ENCODE data around the gene AGBL2. TPM values are rescaled to one million over a fixed set of nuclear protein-coding genes. Genes with fewer than 3 reads are reported as not detected.

Gene AGBL2
- total RNA-seq, 3 donors from 2014 or later = 0.16 to 3.2 (median 2.3) TPM

DNA sequence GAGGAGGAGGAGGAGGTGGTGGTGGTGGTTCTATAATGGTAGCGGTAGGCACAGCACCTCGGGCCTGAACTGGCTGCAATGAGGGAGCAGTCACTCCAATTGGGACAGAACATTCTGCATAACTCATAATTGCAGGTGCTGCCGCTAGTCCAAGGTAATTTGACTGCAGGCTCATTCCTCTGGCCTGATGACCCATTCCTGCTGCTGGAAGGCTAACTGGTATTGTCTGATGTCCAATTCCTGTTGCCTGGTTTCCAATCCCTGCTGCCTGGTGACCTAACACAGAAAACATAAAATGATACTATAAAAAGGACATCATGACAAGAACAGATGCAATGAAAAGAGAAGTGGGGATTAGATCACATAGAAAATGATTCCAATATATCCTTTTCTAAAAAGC lies 7.9 kb upstream of the AGBL2 start:
- Histone ChIP-seq H3K4me1 (no peaks in the 10 kb centered on the region), H3K36me3 (peaks cover 14% of the 10 kb centered on the region), H3K27ac (no peak overlapping the region), H3K9me3 (no peaks in the 10 kb centered on the region), H3K4me3 (no peak overlapping the region), H3K27me3 (no peaks in the 10 kb centered on the region)
- no peak for DNase-seq (ENCODE audit: low spot score in 2 of 2)
- TF ChIP-seq POLR2A (IDR thresholded peaks at IDR 0.05) = no peak
- TF ChIP-seq, protein P1, sequence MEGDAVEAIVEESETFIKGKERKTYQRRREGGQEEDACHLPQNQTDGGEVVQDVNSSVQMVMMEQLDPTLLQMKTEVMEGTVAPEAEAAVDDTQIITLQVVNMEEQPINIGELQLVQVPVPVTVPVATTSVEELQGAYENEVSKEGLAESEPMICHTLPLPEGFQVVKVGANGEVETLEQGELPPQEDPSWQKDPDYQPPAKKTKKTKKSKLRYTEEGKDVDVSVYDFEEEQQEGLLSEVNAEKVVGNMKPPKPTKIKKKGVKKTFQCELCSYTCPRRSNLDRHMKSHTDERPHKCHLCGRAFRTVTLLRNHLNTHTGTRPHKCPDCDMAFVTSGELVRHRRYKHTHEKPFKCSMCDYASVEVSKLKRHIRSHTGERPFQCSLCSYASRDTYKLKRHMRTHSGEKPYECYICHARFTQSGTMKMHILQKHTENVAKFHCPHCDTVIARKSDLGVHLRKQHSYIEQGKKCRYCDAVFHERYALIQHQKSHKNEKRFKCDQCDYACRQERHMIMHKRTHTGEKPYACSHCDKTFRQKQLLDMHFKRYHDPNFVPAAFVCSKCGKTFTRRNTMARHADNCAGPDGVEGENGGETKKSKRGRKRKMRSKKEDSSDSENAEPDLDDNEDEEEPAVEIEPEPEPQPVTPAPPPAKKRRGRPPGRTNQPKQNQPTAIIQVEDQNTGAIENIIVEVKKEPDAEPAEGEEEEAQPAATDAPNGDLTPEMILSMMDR (IDR thresholded peaks at IDR 0.05) = no peak
- no peak for TF ChIP-seq POLR2AphosphoS5 (IDR thresholded peaks at IDR 0.05)
- intact Hi-C loops (cut with DNase I; ENCODE audit: low total_unique reads) = no loop called here

DNA sequence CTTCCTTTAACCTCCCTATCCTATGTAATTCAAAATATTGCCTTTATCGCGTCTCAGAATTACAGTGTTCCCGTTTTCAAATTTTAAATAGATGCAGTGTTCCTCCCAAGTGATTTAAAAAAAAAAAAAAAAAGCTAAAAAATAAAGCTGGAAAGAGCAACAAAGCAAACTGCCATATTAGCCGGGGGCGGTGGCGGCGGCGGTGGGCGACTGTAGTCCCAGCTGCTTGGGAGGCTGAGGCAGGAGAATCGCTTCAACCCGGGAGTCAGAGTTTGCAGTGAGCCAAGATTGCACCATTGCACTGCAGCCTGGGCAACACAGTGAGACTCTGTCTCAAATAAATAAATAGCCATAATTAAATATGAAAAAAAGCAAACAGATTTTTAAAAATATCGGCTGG lies 5.5 kb upstream of the AGBL2 start:
- Histone ChIP-seq H3K4me3 (no peak overlapping the region), H3K9me3 (no peaks in the 10 kb centered on the region), H3K4me1 (no peaks in the 10 kb centered on the region), H3K36me3 (peaks cover 14% of the 10 kb centered on the region), H3K27me3 (no peaks in the 10 kb centered on the region), H3K27ac (no peak overlapping the region)
- intact Hi-C loops (cut with DNase I; ENCODE audit: low total_unique reads) = no loop called here
- no peak for DNase-seq (ENCODE audit: low spot score in 2 of 2)
- TF ChIP-seq POLR2AphosphoS5 (IDR thresholded peaks at IDR 0.05) (no peak), POLR2A (IDR thresholded peaks at IDR 0.05) (no peak)
- TF ChIP-seq, protein P1 (IDR thresholded peaks at IDR 0.05) = no peak

DNA sequence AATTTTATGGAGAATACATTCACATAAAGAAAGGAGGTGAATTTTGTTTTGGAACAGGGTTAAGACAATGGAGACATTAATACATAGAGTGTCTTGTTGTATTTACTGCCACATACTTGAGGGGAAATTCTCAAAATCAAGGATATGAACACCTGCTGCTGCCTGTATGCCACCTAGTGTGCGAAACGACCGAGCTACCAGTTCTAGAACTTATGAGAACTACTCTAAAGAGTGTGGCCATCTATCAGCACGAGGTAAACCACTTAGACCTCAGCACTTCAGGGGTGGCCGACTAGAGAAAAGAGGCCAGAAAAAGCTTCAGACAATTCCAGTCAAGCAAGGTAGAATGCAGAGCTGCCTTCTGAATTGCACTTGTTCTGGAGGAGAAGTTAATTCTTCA lies 1.5 kb upstream of the AGBL2 start:
- H3K27ac ChIP-seq = no peak overlapping the region
- H3K9me3 ChIP-seq = no peaks in the 10 kb centered on the region
- TF ChIP-seq, protein P1 (IDR thresholded peaks at IDR 0.05) = no peak
- TF ChIP-seq POLR2A (IDR thresholded peaks at IDR 0.05) (no peak), POLR2AphosphoS5 (IDR thresholded peaks at IDR 0.05) (no peak)
- H3K4me3 ChIP-seq = no peak overlapping the region
- intact Hi-C loops (cut with DNase I; ENCODE audit: low total_unique reads) = no loop called here
- peaks cover 3% of the 10 kb centered on the region for H3K36me3 ChIP-seq
- H3K27me3 ChIP-seq = no peaks in the 10 kb centered on the region
- H3K4me1 ChIP-seq = no peaks in the 10 kb centered on the region
- no peak for DNase-seq (ENCODE audit: low spot score in 2 of 2)

DNA sequence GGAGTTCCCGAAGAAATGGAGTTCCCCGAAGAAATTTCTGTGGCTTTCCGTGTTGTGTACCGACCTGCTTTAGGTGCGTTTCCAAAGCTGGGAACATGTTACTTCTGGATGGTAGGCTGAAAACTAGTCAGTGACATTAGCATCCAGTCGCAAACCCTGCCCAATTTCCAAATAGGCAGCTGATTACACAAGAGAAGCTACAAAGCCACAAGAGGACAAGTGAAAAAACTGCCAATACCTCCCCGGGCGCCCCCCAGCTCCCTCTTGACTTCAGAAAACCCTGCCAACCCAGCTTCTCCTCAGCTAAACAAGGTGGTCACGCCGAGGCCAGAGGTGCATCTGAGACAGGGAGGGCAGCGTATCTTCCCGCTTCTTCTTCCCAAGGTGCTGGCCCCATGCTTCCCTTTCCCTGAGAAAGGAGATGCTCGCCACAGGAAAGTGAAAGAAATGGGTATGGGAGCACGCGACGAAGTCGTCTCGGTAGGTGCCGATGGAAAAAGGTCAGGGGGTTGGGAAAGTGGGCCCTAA lies 551 bp downstream of the AGBL2 start:
- DNase-seq (ENCODE audit: low spot score in 2 of 2) = no peak
- intact Hi-C loops (cut with DNase I; ENCODE audit: low total_unique reads) = no loop called here
- H3K36me3 ChIP-seq = no peaks in the 10 kb centered on the region
- peak overlapping the region; percentile 75 to 76 for H3K27ac ChIP-seq
- no peaks in the 10 kb centered on the region for H3K27me3 ChIP-seq
- TF ChIP-seq, protein P1 (IDR thresholded peaks at IDR 0.05) = no peak
- TF ChIP-seq POLR2A (IDR thresholded peaks at IDR 0.05) (no peak), POLR2AphosphoS5 (IDR thresholded peaks at IDR 0.05) (no peak)
- H3K4me3 ChIP-seq = peak overlapping the region; percentile 72 to 84 (median 75)
- no peaks in the 10 kb centered on the region for H3K4me1 ChIP-seq
- H3K9me3 ChIP-seq = no peaks in the 10 kb centered on the region

DNA sequence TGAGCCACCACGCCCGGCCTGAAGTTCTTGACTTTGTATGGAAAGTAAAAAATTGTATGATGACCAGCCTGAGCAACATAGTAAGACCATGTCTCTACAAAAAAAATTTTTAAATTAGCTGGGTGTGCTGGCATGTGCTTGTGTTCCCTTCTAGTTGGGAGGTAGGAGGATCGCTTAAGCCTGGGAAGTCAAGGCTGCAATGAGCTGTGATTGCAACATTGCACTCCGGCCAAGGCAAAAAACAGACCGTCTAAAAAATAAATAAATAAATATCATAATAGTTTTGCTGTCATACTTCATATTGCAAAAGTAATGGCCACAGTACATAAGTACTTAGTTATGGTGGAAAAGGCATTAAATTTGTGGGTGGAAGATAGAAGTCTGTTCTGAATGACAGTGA lies 3.4 kb downstream of the AGBL2 start:
- Histone ChIP-seq H3K4me3 (no peak overlapping the region), H3K9me3 (no peaks in the 10 kb centered on the region), H3K4me1 (no peaks in the 10 kb centered on the region), H3K27ac (no peak overlapping the region), H3K27me3 (no peaks in the 10 kb centered on the region), H3K36me3 (no peaks in the 10 kb centered on the region)
- TF ChIP-seq POLR2AphosphoS5 (IDR thresholded peaks at IDR 0.05) (no peak), POLR2A (IDR thresholded peaks at IDR 0.05) (no peak)
- TF ChIP-seq, protein P1 (IDR thresholded peaks at IDR 0.05) = no peak
- intact Hi-C loops (cut with DNase I; ENCODE audit: low total_unique reads) = no loop called here
- DNase-seq (ENCODE audit: low spot score in 2 of 2) = no peak
